Naive thymus-derived CD4-positive, alpha-beta T cell (primary cell): ENCODE results near the gene SINHCAF. TPM values are rescaled to one million over a fixed set of nuclear protein-coding genes. Genes with fewer than 3 reads are reported as not detected.

ENCODE experiments used
- ATAC-seq: fragments of 150-1000 bp; cut with Tn5 transposase; 2 replicates; pipeline ENCODE4 v1.10.0; 2021; ENCODE audit warnings: mild to moderate bottlenecking, moderate library complexity
- CTCF ChIA-PET: fragments of 350-600 bp; sonication (Branson Sonifier 250); formaldehyde crosslinking; loops from one replicate; lab custom pipeline; 2021; ENCODE audit warnings: antibody characterized with exemption; lab: Charles Lee
- POLR2A ChIA-PET: fragments of 350-600 bp; sonication (Branson Sonifier 250); formaldehyde crosslinking; loops from one replicate; lab custom pipeline; 2021; ENCODE audit warnings: antibody characterized with exemption, inconsistent platforms; lab: Charles Lee
- DNase-seq, 9 donors: peaks; one replicate each; pipeline versions ENCODE4 v3.0.0 to v3.0.0-alpha.2; 2020 to 2022; ENCODE audit warnings: mixed read lengths in 1 of 9
- H3K27ac ChIP-seq: one replicate; pipeline ENCODE4 v1.7.0; 2013; ENCODE audit warnings: mild to moderate bottlenecking, low read depth, low read length, moderate library complexity
- H3K27me3 ChIP-seq, 2 donors: one replicate each; pipeline ENCODE4 v1.7.0; 2013; ENCODE audit warnings: low read length in 2 of 2, mild to moderate bottlenecking in 2 of 2, moderate library complexity in 2 of 2; ENCODE audit not compliant: control insufficient read depth in 2 of 2, insufficient read depth in 2 of 2
- H3K36me3 ChIP-seq, 3 experiments: 1 replicate in 2 of 3; 2 replicates in 1 of 3; pipeline ENCODE4 v1.7.0; 2013; ENCODE audit warnings: low read length in 3 of 3, mild to moderate bottlenecking in 3 of 3, moderate library complexity in 1 of 3; ENCODE audit not compliant: insufficient read depth in 3 of 3, control insufficient read depth in 2 of 3
- H3K4me1 ChIP-seq, 2 donors: one replicate each; pipeline ENCODE4 v1.7.0; 2013; ENCODE audit warnings: low read length in 2 of 2, mild to moderate bottlenecking in 2 of 2, moderate library complexity in 1 of 2; ENCODE audit not compliant: control insufficient read depth in 2 of 2, insufficient read depth in 2 of 2
- H3K4me3 ChIP-seq: 2 replicates; pipeline ENCODE4 v1.7.0; 2013; ENCODE audit warnings: mild to moderate bottlenecking, low read length
- H3K9me3 ChIP-seq, 3 experiments: 1 replicate in 2 of 3; 2 replicates in 1 of 3; pipeline ENCODE4 v1.7.0; 2013; ENCODE audit warnings: low read length in 3 of 3; ENCODE audit not compliant: control insufficient read depth in 2 of 3
- H3K27ac Mint-ChIP-seq, 9 donors: one replicate each; pipeline ENCODE4 v1.8.0; 2020 to 2022; ENCODE audit warnings: mixed read lengths in 9 of 9, mild to moderate bottlenecking in 8 of 9, moderate library complexity in 5 of 9, inconsistent platforms in 2 of 9
- H3K27me3 Mint-ChIP-seq, 5 donors: one replicate each; pipeline ENCODE4 v1.8.0; 2021 to 2022; ENCODE audit warnings: mixed read lengths in 5 of 5, mild to moderate bottlenecking in 1 of 5
- H3K36me3 Mint-ChIP-seq, 5 donors: one replicate each; pipeline ENCODE4 v1.8.0; 2020 to 2022; ENCODE audit warnings: mixed read lengths in 5 of 5, mild to moderate bottlenecking in 3 of 5, inconsistent platforms in 1 of 5
- H3K4me1 Mint-ChIP-seq, 7 donors: one replicate each; pipeline ENCODE4 v1.8.0; 2020 to 2022; ENCODE audit warnings: mixed read lengths in 7 of 7, mild to moderate bottlenecking in 3 of 7, inconsistent platforms in 1 of 7
- H3K4me3 Mint-ChIP-seq, 10 donors: one replicate each; pipeline ENCODE4 v1.8.0; 2020 to 2022; ENCODE audit warnings: mild to moderate bottlenecking in 10 of 10, mixed read lengths in 10 of 10, moderate library complexity in 6 of 10, inconsistent platforms in 2 of 10
- H3K9me3 Mint-ChIP-seq, 11 donors: one replicate each; pipeline ENCODE4 v1.8.0; 2020 to 2022; ENCODE audit warnings: mixed read lengths in 11 of 11, mild to moderate bottlenecking in 4 of 11, inconsistent platforms in 1 of 11, moderate library complexity in 1 of 11
- intact Hi-C, 2 donors: fragments of 100-400 bp; cut with micrococcal nuclease; formaldehyde crosslinking; loops; one replicate each; pipeline ENCODE4 v1.15.1; 2023
- polyA plus RNA-seq, 2 donors: library from polyadenylated mRNA; unstranded; fragments of 300-500 nt; fragmentation: Illumina TruSeq; gene quantifications; one replicate each; pipeline ENCODE4 v1.2.3, GENCODE V29; 2021
- total RNA-seq, 6 experiments: library from RNA in 5 of 6; stranded (reverse) in 5 of 6; gene quantifications; 1 replicate in 5 of 6; 2 replicates in 1 of 6; pipeline ENCODE4 v1.2.3 and lab custom pipeline; 2021 to 2026

The SINHCAF gene
- total and polyA plus RNA-seq, 7 experiments from 2014 or later = 47.9 to 114 (median 90.8) TPM

DNA sequence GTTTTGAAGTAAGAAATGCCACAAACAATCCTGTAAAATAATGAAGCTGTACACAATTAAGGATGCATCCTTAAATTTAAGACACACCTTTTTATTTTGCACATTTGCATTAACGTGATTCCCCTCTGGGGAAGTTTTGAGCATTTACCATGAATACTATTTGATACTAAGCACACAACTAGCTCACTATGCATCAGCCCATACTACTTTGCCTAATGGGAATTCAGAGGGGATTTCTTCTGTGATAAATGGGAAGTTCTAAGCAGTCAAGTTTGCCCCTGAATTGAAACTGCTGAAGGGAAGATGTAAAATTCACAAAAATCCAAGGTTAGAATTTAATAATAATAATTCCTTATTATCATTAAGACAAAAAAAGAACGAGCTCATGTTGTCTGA is 27.4 kb downstream of the SINHCAF start:
- Mint-ChIP-seq H3K4me1 (peaks cover 11 to 42% (median 36%) of the 10 kb centered on the region in 7 donors), H3K4me3 (no peak overlapping the region), H3K36me3 (peaks cover 10 to 39% (median 29%) of the 10 kb centered on the region in 5 donors), H3K27ac (peak overlapping the region in 4 of 9 donors; percentile 28 to 83 (median 46)), H3K9me3 (no peaks in the 10 kb centered on the region), H3K27me3 (no peaks in the 10 kb centered on the region)
- intact Hi-C loops = no loop called here
- DNase-seq = no peak
- ChIA-PET POLR2A (interaction anchor here (1.1 kb wide), 1 partner anchor 21 kb away, joined by 3 read pairs; no protein-coding TSS in a partner anchor), CTCF (no interaction called here)
- no peak for ATAC-seq
- H3K27me3 ChIP-seq = no peaks in the 10 kb centered on the region
- H3K4me1 ChIP-seq = peaks cover 0 to 9% of the 10 kb centered on the region in 2 donors
- peak overlapping the region; percentile 14 for H3K27ac ChIP-seq
- H3K4me3 ChIP-seq = no peak overlapping the region
- no peaks in the 10 kb centered on the region for H3K9me3 ChIP-seq
- H3K36me3 ChIP-seq = peaks cover 8 to 68% (median 13%) of the 10 kb centered on the region in 3 experiments

DNA sequence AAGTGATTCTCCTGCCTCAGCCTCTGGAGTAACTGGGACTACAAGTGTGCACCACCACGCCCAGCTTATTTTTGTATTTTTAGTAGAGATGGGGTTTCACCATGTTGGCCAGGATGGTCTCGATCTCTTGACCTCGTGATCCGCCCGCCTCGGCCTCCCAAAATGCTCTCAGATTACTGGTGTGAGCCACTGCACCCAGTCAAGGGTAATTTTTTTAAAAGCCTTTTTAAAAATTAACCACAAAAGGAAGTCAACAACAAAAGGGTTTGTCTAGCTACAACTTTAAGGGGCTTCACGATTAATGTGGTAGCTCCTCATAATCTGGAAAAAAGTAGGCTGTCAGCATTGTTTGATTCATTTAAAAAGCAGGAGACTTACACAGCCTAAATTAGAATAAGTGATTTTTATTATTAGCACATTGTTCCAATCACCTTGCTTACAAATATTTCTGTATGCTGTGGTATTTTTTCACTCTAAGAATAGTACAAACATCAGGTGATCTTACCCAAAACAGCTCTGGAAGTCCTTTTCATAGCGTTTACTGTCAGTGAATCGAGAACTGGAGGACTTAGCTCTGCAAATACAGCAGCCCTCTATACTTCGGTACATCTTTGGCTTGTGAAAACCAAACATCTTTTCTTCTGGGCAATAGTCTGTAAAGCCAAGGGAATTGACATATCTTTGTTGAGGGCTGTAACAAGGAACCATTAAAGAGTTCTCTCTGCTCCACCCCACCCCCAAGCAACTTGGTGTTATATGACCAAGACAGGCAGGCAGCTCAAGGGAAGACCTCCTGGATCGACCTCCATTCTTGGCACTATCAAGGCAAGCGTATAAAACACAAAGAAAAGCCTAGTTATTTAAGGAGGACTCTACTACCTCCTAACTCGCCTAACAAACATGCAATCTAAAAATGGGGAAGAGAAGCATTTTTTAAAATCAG is 28.1 kb downstream of the SINHCAF start:
- Mint-ChIP-seq H3K27ac (peak overlapping the region in 6 of 9 donors; percentile 28 to 84 (median 54)), H3K4me1 (peaks cover 11 to 35% (median 31%) of the 10 kb centered on the region in 7 donors), H3K9me3 (no peaks in the 10 kb centered on the region), H3K36me3 (peaks cover 3 to 41% (median 30%) of the 10 kb centered on the region in 5 donors), H3K27me3 (no peaks in the 10 kb centered on the region), H3K4me3 (no peak overlapping the region)
- ATAC-seq (no peak), DNase-seq (no peak)
- CTCF ChIA-PET = interaction anchor here (0.6 to 1.1 kb wide), 2 partner anchors 26 to 1914 kb away, joined by 3 read pairs; no protein-coding TSS in a partner anchor
- Histone ChIP-seq H3K4me3 (no peak overlapping the region), H3K9me3 (no peaks in the 10 kb centered on the region), H3K27me3 (no peaks in the 10 kb centered on the region), H3K27ac (peak overlapping the region; percentile 14), H3K4me1 (peaks cover 0 to 9% of the 10 kb centered on the region in 2 donors), H3K36me3 (peaks cover 10 to 68% (median 11%) of the 10 kb centered on the region in 3 experiments)
- POLR2A ChIA-PET = interaction anchor here (1.1 kb wide), 1 partner anchor 22 kb away, joined by 3 read pairs; no protein-coding TSS in a partner anchor
- intact Hi-C loops = no loop called here

DNA sequence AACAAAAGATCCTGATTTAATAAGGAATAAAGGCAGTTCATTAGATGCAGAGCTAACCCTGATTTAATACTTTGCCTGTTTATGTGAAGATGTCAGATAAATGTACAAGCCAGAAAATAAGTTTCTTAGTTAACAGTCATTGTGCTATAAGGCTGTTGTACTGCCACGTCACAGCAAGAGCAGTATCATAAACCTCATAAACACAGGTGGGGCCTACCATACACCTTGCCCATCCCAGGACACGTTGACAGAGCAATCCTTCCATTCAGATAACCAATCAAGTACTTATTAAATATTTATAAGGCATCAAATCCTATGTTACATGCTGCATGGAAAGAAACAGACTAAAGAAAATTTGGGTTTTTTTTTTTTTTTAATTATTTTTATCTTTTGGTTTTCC is 36.5 kb downstream of the SINHCAF start:
- Mint-ChIP-seq H3K4me3 (no peak overlapping the region), H3K9me3 (no peaks in the 10 kb centered on the region), H3K4me1 (peaks cover 0 to 13% (median 0%) of the 10 kb centered on the region in 7 donors), H3K27ac (peak overlapping the region in 8 of 9 donors; percentile 5 to 52 (median 25)), H3K27me3 (no peaks in the 10 kb centered on the region), H3K36me3 (peaks cover 0 to 70% (median 38%) of the 10 kb centered on the region in 5 donors)
- H3K4me1 ChIP-seq = no peaks in the 10 kb centered on the region
- H3K27ac ChIP-seq = no peak overlapping the region
- intact Hi-C loops = no loop called here
- ATAC-seq = no peak
- H3K4me3 ChIP-seq = no peak overlapping the region
- POLR2A ChIA-PET = no interaction called here
- H3K27me3 ChIP-seq = no peaks in the 10 kb centered on the region
- CTCF ChIA-PET = interaction anchor here (1.3 kb wide), 1 partner anchor 17 kb away, joined by 3 read pairs; no protein-coding TSS in a partner anchor
- DNase-seq = no peak
- H3K9me3 ChIP-seq = no peaks in the 10 kb centered on the region
- H3K36me3 ChIP-seq = peaks cover 7 to 77% (median 12%) of the 10 kb centered on the region in 3 experiments

DNA sequence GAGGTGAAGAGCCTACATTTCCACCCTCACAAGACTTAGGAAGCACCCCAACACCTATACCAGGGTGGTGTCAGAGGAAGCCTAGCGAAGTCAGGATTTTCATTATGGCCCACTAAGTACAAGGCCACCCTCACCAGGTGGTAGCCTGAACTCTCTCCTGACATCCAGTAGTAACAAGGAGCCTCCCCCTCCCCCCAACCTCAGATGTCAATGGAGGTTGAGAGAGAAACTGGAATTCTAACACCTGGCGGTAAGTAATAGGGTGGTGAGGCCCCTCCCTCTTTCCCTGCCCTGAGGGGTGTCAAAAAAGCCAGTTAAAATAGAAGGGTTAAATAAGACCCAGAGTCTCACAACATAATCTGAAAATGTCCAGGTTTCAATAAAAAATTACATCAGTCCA is 37.6 kb downstream of the SINHCAF start:
- POLR2A ChIA-PET = interaction anchor here (0.7 kb wide), 1 partner anchor 34 kb away, joined by 3 read pairs; no protein-coding TSS in a partner anchor
- Histone ChIP-seq H3K9me3 (no peaks in the 10 kb centered on the region), H3K36me3 (peaks cover 12 to 77% (median 13%) of the 10 kb centered on the region in 3 experiments), H3K27ac (no peak overlapping the region), H3K4me1 (no peaks in the 10 kb centered on the region), H3K27me3 (no peaks in the 10 kb centered on the region), H3K4me3 (no peak overlapping the region)
- no peaks in the 10 kb centered on the region for H3K27me3 Mint-ChIP-seq
- CTCF ChIA-PET = interaction anchor here (1.8 kb wide), 1 partner anchor 16 kb away, joined by 5 read pairs; no protein-coding TSS in a partner anchor
- H3K27ac Mint-ChIP-seq = peak overlapping the region in 6 of 9 donors; percentile 5 to 71 (median 30)
- H3K36me3 Mint-ChIP-seq = peaks cover 0 to 74% (median 39%) of the 10 kb centered on the region in 5 donors
- peaks cover 0 to 10% (median 0%) of the 10 kb centered on the region in 7 donors for H3K4me1 Mint-ChIP-seq
- intact Hi-C loops = no loop called here
- no peak overlapping the region for H3K4me3 Mint-ChIP-seq
- no peak for ATAC-seq
- no peaks in the 10 kb centered on the region for H3K9me3 Mint-ChIP-seq
- no peak for DNase-seq

DNA sequence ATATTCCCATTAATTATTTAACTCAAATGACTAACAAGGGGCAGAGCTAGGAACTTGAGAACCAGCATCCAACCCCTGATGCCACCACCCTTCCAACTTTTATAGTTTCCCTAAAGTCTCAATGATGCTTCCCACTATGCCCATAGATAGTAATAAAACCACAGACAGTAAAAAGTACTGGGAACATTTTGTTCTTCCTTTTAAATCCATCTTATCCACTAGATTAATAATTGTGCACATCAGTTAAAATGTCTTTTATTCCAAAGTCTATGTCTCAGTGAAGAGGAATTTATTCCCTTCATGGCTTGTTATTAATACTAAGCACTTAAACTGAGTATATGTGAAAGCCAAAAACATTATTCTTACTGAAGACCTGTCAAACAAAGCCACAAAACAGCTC is 45.8 kb downstream of the SINHCAF start:
- ATAC-seq (no peak), DNase-seq (no peak)
- intact Hi-C loops = no loop called here
- POLR2A ChIA-PET = no interaction called here
- Histone ChIP-seq H3K4me1 (no peaks in the 10 kb centered on the region), H3K27ac (no peak overlapping the region), H3K36me3 (peaks cover 0 to 37% (median 9%) of the 10 kb centered on the region in 3 experiments), H3K27me3 (no peaks in the 10 kb centered on the region), H3K4me3 (no peak overlapping the region), H3K9me3 (no peaks in the 10 kb centered on the region)
- peaks cover 0 to 47% (median 23%) of the 10 kb centered on the region in 5 donors for H3K36me3 Mint-ChIP-seq
- peak overlapping the region in 1 of 9 donors; percentile 6 for H3K27ac Mint-ChIP-seq
- no peaks in the 10 kb centered on the region for H3K27me3 Mint-ChIP-seq
- H3K4me3 Mint-ChIP-seq = no peak overlapping the region
- peaks cover 0 to 3% (median 0%) of the 10 kb centered on the region in 7 donors for H3K4me1 Mint-ChIP-seq
- no peaks in the 10 kb centered on the region for H3K9me3 Mint-ChIP-seq
- CTCF ChIA-PET = no interaction called here

DNA sequence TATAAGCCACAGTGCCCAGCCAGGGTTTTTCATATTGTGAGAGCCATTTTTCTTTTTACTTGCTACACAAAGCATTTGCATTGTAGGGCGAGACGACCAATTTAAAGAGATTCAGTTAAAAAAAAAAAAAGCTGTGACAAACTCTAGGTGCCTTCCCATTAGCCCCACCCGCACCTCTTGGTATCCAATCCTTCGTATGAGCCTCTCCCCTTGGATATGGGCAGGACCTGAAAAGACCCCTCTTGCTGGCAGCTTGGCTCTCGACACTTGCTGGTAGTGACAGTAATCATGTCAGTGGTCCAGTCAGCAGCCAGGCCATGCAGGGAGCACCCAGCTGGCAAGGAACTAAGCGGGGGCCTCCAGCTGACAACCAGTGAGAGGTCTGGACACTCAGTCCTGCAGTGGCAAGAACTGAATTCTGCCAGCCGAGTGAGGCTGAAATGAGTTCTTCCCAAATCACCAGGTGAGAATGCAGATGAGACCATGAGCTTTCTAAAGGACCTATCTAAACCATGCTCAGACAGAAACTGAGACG is 46.5 kb downstream of the SINHCAF start:
- ChIA-PET POLR2A (no interaction called here), CTCF (no interaction called here)
- Histone ChIP-seq H3K4me3 (no peak overlapping the region), H3K4me1 (no peaks in the 10 kb centered on the region), H3K9me3 (no peaks in the 10 kb centered on the region), H3K27me3 (no peaks in the 10 kb centered on the region), H3K27ac (no peak overlapping the region), H3K36me3 (peaks cover 0 to 35% (median 6%) of the 10 kb centered on the region in 3 experiments)
- intact Hi-C loops = no loop called here
- H3K36me3 Mint-ChIP-seq = peaks cover 0 to 47% (median 22%) of the 10 kb centered on the region in 5 donors
- no peaks in the 10 kb centered on the region for H3K9me3 Mint-ChIP-seq
- no peaks in the 10 kb centered on the region for H3K27me3 Mint-ChIP-seq
- peaks cover 0 to 3% (median 0%) of the 10 kb centered on the region in 7 donors for H3K4me1 Mint-ChIP-seq
- DNase-seq (no peak), ATAC-seq (no peak)
- H3K27ac Mint-ChIP-seq = no peak overlapping the region
- H3K4me3 Mint-ChIP-seq = no peak overlapping the region
